Uterus (tissue), 4 donors: ENCODE results near the gene DPY19L2. TPM values are rescaled to one million over a fixed set of nuclear protein-coding genes. Genes with fewer than 3 reads are reported as not detected.
"Not testable (repeated sequence)": the region's sequence is repeated elsewhere in the genome, so short reads cannot be mapped to it uniquely, and the experiment has no call there.

ENCODE experiments used
- DNase-seq, 2 donors: peaks; one replicate each; pipeline ENCODE4 v3.0.0-alpha.2; 2019 to 2020
- H3K27ac ChIP-seq, 2 donors: fragments of 200-600 bp; sonication (generic); 1 replicate in 1 of 2; 2 replicates in 1 of 2; pipeline ENCODE4 v1.5.1; 2016 to 2018
- H3K27me3 ChIP-seq, 2 donors: fragments of 200-600 bp; sonication (generic); one replicate each; pipeline ENCODE4 v1.5.1; 2018 to 2019; ENCODE audit warnings: control low read depth in 1 of 2
- H3K36me3 ChIP-seq, 2 donors: fragments of 200-600 bp; sonication (generic); one replicate each; pipeline ENCODE4 v1.5.1; 2019; ENCODE audit warnings: control low read depth in 1 of 2
- H3K4me1 ChIP-seq, 2 donors: fragments of 200-600 bp; sonication (generic); one replicate each; pipeline ENCODE4 v1.5.1; 2018 to 2019; ENCODE audit warnings: control low read depth in 1 of 2
- H3K4me3 ChIP-seq, 2 donors: fragments of 200-600 bp; sonication (generic); 1 replicate in 1 of 2; 2 replicates in 1 of 2; pipeline ENCODE4 v1.5.1; 2018 to 2019; ENCODE audit warnings: mild to moderate bottlenecking in 1 of 2
- H3K9me3 ChIP-seq, 2 donors: fragments of 200-600 bp; sonication (generic); one replicate each; pipeline ENCODE4 v1.5.1; 2019; ENCODE audit warnings: control low read depth in 1 of 2
- POLR2A ChIP-seq, 2 donors: fragments of 450-650 bp; IDR thresholded peaks; one replicate each; pipeline ENCODE4 v1.6.1; 2016; ENCODE audit warnings: antibody characterized with exemption in 2 of 2, mild to moderate bottlenecking in 1 of 2, moderate library complexity in 1 of 2
- intact Hi-C: fragments of 100-400 bp; cut with DNase I; formaldehyde crosslinking; loops from one replicate; pipeline ENCODE4 v1.15.1; 2023; ENCODE audit warnings: low total_unique reads
- total RNA-seq, 4 donors: library from RNA; depleted of rRNA in 3 of 4; stranded (reverse); fragments of >200 nt in 3 of 4; gene quantifications; one replicate each; pipeline versions ENCODE4 v1.1.0 to v1.2.4, GENCODE V29; 2014 to 2023
- TF ChIP-seq, protein P1 (sequence below), 4 experiments: fragments of 200-600 bp in 2 of 4; fragments of 450-650 bp in 2 of 4; sonication (generic) in 2 of 4; IDR thresholded peaks; one replicate each; pipeline ENCODE4 v1.5.1; 2016 to 2019; ENCODE audit warnings: antibody characterized with exemption in 4 of 4, mild to moderate bottlenecking in 2 of 4, moderate library complexity in 1 of 4
- donor health status: DM: yes; HTN: yes; CAD: no.

Gene DPY19L2
- total RNA-seq, 4 donors from 2014 or later: 7.9 to 79.7 (median 29.7) TPM

DNA sequence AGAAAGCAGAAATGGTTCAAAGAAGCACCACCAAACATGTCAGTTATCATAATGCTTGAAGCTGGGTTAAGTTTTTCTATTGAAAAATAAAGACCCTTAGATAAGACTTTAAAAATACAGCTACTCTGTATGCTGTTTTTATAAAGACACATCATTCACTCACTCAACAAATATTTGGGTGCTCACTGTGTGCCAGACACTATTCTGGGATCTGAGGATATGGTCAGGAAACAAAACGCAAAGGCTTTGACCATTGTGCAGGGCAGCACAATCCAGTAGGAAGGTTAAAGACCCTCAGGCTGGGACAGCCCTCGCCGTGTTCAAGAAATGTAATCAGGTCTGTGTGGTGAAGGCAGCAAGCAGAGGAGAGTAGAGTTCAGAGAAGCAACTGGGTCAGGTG lies 38.0 kb upstream of the DPY19L2 start:
- H3K27ac ChIP-seq: no peak overlapping the region
- no peak overlapping the region for H3K4me3 ChIP-seq
- intact Hi-C loops: no loop called here
- H3K4me1 ChIP-seq: no peaks in the 10 kb centered on the region
- no peaks in the 10 kb centered on the region for H3K36me3 ChIP-seq
- TF ChIP-seq, protein P1, sequence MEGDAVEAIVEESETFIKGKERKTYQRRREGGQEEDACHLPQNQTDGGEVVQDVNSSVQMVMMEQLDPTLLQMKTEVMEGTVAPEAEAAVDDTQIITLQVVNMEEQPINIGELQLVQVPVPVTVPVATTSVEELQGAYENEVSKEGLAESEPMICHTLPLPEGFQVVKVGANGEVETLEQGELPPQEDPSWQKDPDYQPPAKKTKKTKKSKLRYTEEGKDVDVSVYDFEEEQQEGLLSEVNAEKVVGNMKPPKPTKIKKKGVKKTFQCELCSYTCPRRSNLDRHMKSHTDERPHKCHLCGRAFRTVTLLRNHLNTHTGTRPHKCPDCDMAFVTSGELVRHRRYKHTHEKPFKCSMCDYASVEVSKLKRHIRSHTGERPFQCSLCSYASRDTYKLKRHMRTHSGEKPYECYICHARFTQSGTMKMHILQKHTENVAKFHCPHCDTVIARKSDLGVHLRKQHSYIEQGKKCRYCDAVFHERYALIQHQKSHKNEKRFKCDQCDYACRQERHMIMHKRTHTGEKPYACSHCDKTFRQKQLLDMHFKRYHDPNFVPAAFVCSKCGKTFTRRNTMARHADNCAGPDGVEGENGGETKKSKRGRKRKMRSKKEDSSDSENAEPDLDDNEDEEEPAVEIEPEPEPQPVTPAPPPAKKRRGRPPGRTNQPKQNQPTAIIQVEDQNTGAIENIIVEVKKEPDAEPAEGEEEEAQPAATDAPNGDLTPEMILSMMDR (IDR thresholded peaks at IDR 0.05): no peak
- no peak for TF ChIP-seq POLR2A (IDR thresholded peaks at IDR 0.05)
- DNase-seq: no peak
- no peaks in the 10 kb centered on the region for H3K9me3 ChIP-seq
- no peaks in the 10 kb centered on the region for H3K27me3 ChIP-seq

GRCh38 chr12:63699678-63700382 lies 31.5 kb upstream of the DPY19L2 start:
- H3K9me3 ChIP-seq, DNase-seq, intact Hi-C loops, H3K4me1 ChIP-seq, H3K27ac ChIP-seq, H3K27me3 ChIP-seq, H3K36me3 ChIP-seq, H3K4me3 ChIP-seq: not testable (repeated sequence)

- H3K4me1 ChIP-seq, H3K9me3 ChIP-seq, H3K27ac ChIP-seq, H3K27me3 ChIP-seq, DNase-seq, H3K36me3 ChIP-seq, H3K4me3 ChIP-seq, intact Hi-C loops: not testable (repeated sequence)
Observed at GRCh38 chr12:63699011-63699410, 30.7 kb upstream of the DPY19L2 start.

GRCh38 chr12:63690837-63691236 lies 22.5 kb upstream of the DPY19L2 start:
- intact Hi-C loops, H3K36me3 ChIP-seq, H3K9me3 ChIP-seq, H3K4me3 ChIP-seq, H3K27me3 ChIP-seq, H3K4me1 ChIP-seq, DNase-seq, H3K27ac ChIP-seq: not testable (repeated sequence)

- DNase-seq, H3K36me3 ChIP-seq, H3K4me1 ChIP-seq, H3K27ac ChIP-seq, H3K27me3 ChIP-seq, H3K9me3 ChIP-seq, intact Hi-C loops, H3K4me3 ChIP-seq: not testable (repeated sequence)
Observed at GRCh38 chr12:63689141-63689540, 20.8 kb upstream of the DPY19L2 start.

DNA sequence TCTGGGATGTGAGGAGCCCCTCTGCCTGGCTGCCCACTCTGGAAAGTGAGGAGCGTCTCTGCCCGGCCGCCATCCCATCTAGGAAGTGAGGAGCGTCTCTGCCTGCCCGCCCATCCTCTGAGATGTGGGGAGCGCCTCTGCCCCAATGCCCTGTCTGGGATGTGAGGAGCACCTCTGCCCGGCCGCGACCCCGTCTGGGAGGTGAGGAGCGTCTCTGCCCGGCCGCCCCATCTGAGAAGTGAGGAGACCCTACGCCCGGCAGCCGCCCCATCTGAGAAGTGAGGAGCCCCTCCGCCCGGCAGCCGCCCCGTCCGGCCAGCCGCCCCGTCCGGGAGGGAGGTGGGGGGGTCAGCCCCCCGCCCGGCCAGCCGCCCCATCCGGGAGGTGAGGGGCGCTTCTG lies 18.3 kb upstream of the DPY19L2 start:
- intact Hi-C loops, H3K27me3 ChIP-seq, H3K27ac ChIP-seq, H3K4me3 ChIP-seq, H3K4me1 ChIP-seq, H3K9me3 ChIP-seq, H3K36me3 ChIP-seq, DNase-seq: not testable (repeated sequence)

GRCh38 chr12:63685789-63686188 lies 17.5 kb upstream of the DPY19L2 start:
- H3K27me3 ChIP-seq, H3K27ac ChIP-seq, intact Hi-C loops, H3K4me3 ChIP-seq, H3K4me1 ChIP-seq, DNase-seq, H3K9me3 ChIP-seq, H3K36me3 ChIP-seq: not testable (repeated sequence)

GRCh38 chr12:63682617-63683016 lies 14.3 kb upstream of the DPY19L2 start:
- H3K4me3 ChIP-seq, H3K27ac ChIP-seq, H3K36me3 ChIP-seq, H3K27me3 ChIP-seq, intact Hi-C loops, DNase-seq, H3K4me1 ChIP-seq, H3K9me3 ChIP-seq: not testable (repeated sequence)

DNA sequence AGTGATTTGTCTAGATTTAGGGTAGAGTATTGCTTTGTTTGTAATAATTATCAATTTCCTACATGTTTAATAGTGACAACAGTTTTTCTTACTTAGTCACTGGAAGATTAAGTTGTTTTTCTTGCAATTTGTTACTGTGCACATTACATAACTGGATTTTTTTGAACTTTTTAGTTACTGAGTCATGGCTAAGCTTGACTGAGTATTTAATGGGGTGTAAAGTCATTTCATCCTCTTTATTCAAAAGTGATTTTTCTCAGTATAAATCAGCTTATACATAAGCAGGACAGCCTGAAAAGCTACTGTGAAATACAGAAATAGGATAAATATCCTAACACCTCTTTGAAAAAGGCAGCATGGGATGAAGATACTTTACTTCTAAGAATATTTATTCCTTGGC lies 12.5 kb upstream of the DPY19L2 start:
- H3K27ac ChIP-seq, H3K36me3 ChIP-seq, H3K9me3 ChIP-seq, H3K4me3 ChIP-seq, H3K27me3 ChIP-seq, intact Hi-C loops, DNase-seq, H3K4me1 ChIP-seq: not testable (repeated sequence)
